GM13976 (cell line): ENCODE data around the gene S100A12.

Source experiments
- DNase-seq: peaks from one replicate; pipeline ENCODE4 v3.0.0; 2012; ENCODE audit warnings: low spot score
- in situ Hi-C: fragments of 300-500 bp; cut with MboI; formaldehyde crosslinking; loops from one replicate; pipeline ENCODE4 v1.12.0; 2022; ENCODE audit warnings: low sequenced_read_pairs, mixed read lengths, inconsistent platforms; ENCODE audit not compliant: unreplicated experiment
- TF ChIP-seq, protein P1 (sequence below): IDR thresholded peaks from 2 replicates; pipeline ENCODE4 v1.5.1; 2012; ENCODE audit warnings: borderline replicate concordance, mild to moderate bottlenecking; ENCODE audit not compliant: insufficient read depth; ENCODE audit errors: extremely low read depth, missing control alignments, control extremely low read depth

S100A12 gene

DNA sequence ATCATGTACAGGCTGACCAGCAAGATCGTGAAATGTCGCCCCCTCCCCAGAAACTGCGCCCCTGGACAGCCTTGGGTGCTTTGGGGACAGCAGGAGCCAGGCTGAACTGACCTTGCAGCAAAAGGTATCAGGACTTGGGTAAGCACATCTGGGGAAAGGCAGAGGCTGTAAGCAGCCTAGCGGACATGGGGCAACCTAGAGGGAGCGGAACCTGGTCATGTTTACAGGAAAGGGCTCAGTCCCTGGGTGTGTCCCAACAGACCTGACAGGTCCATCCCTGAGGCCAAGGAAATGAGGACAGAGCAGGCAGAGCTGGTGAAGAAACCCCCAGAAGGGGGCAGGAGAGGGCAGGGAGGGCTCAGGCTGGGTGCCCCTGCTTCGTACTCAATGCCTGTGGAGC, 18.5 kb upstream of the S100A12 start:
- no peak for DNase-seq

DNA sequence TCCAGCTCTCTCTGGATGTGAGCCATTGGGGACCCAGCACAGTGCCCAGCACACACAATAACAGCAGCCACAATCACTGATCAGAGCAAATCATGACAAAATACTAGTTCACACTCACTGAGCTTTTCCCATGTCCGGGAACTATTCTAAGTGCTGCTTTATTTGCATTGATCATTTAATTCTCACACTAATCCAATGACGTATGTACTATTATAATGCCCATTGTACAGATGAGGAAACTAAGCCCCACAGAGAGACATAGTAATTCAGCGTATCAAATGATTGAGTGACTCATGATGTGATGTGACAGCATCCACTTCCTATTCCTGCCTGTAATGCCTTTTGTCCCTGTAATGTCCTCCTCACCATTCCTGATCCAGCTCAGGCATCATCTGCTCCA, 17.4 kb upstream of the S100A12 start:
- in situ Hi-C loops, result no loop called here
- TF ChIP-seq, protein P1, sequence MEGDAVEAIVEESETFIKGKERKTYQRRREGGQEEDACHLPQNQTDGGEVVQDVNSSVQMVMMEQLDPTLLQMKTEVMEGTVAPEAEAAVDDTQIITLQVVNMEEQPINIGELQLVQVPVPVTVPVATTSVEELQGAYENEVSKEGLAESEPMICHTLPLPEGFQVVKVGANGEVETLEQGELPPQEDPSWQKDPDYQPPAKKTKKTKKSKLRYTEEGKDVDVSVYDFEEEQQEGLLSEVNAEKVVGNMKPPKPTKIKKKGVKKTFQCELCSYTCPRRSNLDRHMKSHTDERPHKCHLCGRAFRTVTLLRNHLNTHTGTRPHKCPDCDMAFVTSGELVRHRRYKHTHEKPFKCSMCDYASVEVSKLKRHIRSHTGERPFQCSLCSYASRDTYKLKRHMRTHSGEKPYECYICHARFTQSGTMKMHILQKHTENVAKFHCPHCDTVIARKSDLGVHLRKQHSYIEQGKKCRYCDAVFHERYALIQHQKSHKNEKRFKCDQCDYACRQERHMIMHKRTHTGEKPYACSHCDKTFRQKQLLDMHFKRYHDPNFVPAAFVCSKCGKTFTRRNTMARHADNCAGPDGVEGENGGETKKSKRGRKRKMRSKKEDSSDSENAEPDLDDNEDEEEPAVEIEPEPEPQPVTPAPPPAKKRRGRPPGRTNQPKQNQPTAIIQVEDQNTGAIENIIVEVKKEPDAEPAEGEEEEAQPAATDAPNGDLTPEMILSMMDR, result no peak
- no peak for DNase-seq

More for the DNA sequence above, 18.5 kb upstream of the S100A12 start:
- in situ Hi-C loops, result no loop called here
- TF ChIP-seq, protein P1, result no peak

DNA sequence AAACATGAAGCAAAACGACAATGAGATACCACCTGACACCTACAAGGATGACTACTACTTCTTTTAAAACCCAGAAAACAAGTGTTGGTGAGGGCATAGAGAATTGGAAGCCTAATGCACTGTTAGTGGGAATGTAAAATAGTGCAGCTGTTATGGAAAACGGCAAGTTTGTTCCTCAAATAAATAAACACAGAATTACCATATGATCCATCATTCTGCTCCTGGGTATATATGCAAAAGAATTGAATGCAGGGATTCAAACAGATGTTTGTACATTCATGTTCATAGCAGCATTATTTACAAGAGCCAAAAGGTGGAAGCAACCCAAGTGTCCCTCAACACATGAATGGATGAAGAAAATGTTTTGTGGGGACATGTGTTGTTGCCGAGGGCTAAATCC, 16.8 kb upstream of the S100A12 start:
- TF ChIP-seq, protein P1, result no peak
- DNase-seq, result no peak
- in situ Hi-C loops, result no loop called here

DNA sequence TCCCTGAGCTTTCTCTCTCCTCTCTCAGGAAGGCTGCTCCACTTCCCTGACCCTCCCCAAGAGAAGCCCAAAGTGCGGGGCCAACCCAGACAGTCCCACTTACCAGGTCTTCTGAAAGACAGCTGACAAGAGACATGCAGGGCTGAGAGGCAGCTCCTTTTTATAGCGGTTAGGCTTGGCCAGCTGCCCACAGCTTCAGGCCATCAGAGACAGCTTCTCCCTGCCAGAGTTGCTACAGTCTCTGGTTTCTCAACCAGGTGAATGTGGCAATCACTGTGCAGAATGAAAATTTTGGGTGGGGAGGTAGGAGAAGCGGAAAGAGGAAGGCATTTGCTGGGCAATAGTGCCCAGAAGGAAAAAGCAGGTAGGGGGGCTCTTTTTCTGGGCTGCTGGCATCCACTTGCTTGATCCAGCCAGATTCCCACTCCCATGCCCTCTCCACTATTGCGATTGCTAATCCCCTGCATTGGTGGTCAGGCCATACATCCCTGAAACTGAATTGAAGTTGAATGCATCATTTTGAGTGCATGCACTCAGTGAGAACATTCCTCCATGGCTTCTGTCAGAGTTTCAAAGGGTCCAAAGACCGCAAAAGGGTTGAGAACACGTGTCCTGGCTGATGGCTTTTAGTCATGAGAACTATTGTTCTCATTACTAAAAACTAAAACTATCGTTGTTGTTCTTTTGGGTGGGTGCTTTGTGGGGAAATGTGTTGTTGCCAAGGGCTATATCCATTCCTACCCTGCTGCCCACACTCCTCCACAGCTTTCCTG, 15.7 kb upstream of the S100A12 start, which contains the start of gene S100A8:
Gene S100A8 (minus strand): TSS at position 136 of the 773 bp plus-strand sequence. CDS start 538 bp downstream, outside the sequence.
- TF ChIP-seq, protein P1, result no peak
- in situ Hi-C loops, result no loop called here
- DNase-seq, result no peak

DNA sequence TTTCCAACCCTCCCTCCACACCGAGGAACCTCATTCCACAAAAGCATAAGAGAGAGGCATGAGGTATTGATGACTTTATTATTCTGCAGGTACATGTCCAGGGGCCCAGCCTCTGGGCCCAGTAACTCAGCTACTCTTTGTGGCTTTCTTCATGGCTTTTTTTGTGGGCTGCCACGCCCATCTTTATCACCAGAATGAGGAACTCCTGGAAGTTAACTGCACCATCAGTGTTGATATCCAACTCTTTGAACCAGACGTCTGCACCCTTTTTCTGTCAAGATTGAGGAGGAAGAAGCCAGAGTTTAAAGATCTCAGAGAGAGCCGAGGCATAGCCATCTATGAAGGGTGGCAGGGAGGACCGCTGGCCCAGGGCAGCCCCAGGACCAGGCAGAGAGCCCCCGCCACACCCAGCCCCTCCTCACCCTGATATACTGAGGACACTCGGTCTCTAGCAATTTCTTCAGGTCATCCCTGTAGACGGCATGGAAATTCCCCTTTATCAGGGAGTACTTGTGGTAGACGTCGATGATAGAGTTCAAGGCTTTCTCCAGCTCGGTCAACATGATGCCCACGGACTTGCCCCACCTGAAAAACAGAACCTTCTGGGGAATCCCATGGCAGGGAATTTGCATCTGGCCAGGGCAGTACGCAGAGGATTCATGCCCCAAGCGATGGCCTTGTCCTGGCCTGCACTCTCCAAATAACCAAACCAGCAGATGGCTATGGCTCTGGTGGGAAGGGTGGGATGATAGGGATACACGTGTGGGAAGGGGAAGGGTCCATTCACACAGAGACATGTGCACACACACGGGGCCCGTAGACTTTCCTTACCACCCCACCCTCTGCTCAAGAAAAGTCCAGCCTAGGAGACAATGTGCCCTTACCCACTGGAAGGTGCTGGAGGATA, 14.8 kb upstream of the S100A12 start:
- TF ChIP-seq, protein P1, result no peak
- DNase-seq, result no peak
- in situ Hi-C loops, result no loop called here

DNA sequence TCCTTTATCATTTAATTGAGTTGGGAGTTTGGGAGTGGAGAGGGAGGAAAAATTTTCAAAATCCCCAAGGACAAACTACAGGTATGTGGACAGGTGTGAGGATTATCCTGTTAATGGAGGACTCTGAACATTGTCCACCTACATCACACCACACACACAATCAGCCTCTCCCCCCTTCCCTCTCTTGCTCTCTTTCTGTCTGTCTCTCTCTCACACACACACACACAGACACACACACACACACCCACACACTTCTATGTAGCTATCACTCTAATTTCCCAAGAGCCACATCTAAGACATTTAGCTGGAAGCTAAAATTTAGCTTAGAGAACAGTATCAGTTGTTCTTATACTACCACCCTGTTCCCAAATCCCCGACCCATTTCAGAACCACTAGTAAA, 14.0 kb upstream of the S100A12 start:
- in situ Hi-C loops, result no loop called here
- TF ChIP-seq, protein P1, result no peak
- DNase-seq, result no peak
